Activated CD8-positive, alpha-beta memory T cell treated with anti-CD3 and anti-CD28 coated beads, Interleukin-2, amount 50 U/mL, for 24 hours (primary cell): ENCODE results near the gene ALPL.

Source experiments
- DNase-seq: peaks from one replicate; pipeline ENCODE4 v3.0.0-alpha.2; 2020; ENCODE audit errors: extremely low read depth

Gene ALPL

DNA sequence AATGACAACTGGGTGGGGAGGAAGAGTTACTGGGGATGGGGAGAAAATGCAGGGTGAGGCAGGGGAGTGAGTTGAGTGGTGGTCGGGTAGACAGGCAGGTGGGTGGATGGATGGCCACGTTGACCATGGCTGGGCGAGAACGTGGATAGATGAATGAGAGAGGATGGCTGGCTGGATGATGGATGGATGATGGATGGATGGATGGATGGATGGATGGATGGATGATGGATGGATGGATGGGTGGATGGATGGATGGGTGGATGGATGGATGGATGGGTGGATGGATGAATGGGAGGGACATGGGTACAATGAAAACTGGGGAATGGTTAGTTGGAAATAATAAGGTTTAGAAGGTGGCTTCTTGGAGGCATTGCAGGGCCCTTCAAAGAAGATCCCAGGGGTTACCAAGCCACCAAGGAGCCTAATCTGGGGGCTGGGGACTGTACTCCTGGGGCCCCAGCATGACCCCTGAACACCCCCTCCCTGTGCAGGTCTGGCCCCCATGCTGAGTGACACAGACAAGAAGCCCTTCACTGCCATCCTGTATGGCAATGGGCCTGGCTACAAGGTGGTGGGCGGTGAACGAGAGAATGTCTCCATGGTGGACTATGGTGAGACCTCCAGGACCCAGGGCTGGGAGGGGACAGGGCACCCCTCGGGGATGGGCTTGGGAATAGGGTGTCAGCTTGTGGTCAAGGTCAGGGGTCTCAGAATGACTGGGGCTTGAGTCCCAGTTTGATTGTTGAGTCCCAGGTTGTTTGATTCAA is 67.0 kb downstream of the ALPL start:
- DNase-seq = no peak

DNA sequence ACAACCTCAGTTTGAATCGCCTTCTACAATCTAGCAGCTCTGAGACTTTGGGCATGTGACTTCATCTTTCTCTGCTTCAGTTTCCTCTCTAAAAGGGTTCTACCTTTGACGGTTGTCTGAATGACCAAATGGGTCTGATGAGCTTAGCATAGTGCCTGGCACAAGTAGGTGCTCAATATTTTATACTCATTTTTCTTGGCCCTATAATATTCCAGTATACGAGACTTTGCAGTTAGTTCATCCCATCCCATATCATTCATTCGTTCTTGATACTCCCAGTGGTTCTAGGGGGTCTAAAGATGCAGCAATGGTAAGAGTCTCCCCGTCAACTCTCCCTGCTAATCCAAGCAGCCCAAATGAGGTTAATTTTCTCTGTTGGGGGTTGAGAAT is 67.6 kb downstream of the ALPL start:
- DNase-seq = no peak

DNA sequence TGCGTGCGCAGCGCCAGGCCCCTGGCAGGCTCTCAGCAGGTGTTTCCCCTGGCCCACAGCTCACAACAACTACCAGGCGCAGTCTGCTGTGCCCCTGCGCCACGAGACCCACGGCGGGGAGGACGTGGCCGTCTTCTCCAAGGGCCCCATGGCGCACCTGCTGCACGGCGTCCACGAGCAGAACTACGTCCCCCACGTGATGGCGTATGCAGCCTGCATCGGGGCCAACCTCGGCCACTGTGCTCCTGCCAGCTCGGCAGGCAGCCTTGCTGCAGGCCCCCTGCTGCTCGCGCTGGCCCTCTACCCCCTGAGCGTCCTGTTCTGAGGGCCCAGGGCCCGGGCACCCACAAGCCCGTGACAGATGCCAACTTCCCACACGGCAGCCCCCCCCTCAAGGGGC is 68.1 kb downstream of the ALPL start:
- no peak for DNase-seq

DNA sequence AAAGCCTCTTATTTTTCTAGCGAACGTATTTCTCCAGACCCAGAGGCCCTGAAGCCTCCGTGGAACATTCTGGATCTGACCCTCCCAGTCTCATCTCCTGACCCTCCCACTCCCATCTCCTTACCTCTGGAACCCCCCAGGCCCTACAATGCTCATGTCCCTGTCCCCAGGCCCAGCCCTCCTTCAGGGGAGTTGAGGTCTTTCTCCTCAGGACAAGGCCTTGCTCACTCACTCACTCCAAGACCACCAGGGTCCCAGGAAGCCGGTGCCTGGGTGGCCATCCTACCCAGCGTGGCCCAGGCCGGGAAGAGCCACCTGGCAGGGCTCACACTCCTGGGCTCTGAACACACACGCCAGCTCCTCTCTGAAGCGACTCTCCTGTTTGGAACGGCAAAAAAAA is 68.7 kb downstream of the ALPL start:
- DNase-seq = no peak

DNA sequence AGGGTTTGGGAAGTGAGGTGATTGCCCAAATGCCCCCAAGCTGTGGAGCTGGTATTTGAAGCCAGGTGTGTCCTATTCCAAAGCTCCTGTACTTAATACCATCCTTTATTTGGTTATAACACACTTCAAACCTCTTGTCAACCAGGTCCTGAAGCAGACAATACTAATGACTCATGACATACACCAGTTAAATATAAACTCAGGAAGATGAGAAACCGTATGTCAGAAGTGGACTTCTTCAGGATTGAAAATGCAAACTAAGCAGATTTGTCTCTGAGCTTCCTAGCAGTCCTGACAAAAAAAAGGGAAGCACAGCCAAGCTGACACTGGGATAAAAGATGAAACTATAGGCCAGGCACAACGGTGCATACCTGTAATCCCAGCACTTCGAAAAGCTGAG is 70.6 kb downstream of the ALPL start:
- DNase-seq = no peak

DNA sequence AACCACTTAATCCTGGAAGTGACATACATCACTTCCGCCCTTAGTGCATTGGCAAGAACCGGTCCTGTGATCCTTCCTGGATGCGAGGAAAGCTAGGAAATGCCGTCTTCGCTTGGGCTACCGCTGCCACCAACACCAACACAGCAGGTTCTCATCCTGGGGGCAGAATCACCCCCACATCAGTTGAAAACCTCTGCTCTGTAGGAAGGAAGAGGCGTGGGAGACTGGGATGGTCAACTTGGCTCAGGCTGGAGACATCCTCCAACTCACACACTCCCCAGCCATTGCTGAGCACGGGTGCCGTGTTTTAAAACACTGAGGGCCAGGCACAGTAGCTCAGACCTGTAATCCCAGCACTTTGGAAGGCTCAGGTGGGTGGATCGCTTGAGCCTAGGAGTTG is 74.9 kb downstream of the ALPL start:
- DNase-seq = no peak

DNA sequence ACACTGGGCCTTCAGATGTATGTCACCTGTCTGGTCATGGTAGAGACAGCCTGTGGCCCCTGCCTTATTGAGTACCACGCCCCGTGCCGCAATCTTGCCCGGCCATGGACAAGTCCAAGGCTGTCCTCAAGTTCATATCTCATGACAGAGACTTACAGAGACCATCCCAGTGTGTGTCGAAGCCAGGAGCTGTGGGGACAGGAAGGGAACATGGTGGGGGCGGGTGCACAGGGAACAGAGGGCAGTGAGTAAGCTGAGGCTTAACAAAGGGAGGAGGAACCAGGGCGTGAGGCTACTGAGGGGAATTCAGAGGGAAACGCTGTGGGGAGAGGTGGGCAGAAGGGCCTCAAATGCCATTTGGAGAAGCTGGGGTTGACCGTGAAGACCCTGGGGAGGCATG is 75.8 kb downstream of the ALPL start:
- DNase-seq = no peak

DNA sequence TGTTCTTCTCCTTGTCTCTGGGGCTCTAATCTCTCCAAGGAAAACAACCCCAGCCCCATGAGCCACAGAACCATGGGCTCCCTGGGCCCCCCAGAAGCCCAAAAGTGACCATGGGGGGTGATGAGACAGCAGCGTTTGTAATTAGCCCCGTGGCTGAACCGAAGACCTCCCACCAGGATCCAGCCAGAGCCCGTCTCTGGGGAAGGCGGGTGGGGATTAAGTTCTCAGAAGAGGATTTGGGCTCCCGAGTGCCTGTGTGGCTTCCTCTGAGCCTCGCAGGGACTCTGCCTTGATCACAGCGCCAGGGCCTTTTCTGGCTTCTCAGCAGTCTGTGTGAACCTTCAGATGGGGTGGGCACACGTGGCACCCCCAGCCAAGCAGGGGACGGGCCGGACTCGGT is 77.0 kb downstream of the ALPL start:
- DNase-seq = no peak

DNA sequence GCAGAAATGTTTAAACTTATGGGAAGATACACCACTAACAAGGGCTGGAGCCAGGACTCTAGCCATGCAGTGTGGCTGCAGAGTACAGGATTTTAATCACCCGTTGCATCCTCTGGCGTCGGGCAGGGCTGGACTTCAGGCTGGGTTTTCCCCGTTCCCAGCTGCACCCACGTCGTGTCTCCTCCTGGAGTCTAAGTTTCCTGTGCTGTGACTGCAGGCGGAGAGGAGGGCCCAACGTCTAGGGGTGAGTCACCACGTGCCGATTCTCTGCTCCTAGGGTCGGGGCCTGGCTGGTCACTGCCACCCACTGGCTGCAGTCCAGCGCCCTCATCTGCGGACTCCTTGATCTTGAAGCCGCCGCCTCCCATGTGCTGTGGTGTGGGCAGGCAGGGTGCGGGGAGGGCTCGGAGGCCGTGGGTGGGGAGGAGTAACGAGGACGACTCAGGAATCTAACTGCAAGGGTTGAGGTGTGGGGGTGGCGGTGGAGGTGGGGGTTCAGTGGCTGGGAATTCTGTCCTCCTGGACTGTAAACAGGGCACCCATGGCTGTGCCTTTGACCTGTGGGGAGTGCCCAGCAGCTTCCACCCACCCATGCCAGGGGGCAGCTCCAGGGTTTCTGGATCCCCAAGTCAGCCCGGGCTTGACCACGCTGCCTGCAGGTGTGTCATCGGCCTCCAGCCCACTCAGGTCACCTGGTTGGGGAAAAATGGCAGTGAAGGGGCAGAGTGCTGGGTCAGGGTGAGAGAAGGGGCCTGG is 77.8 kb downstream of the ALPL start:
- DNase-seq = no peak

DNA sequence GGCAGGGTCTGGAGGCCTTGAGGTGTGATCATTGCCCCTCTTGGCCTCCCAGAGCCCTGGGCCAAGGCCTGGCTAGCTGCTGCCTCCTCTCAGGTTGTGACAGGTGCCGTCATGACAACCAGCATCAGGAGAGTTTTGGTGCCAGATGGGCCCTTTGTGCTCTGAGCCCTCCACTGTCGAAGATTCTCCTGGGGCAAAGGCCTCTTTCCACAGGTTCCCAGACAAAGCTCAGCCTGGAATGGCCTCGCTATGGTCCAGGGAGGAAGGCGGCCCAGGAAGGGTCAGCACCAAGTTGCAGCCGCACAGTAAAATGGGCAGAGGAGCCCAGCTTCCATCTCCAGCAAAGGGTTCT is 78.4 kb downstream of the ALPL start:
- no peak for DNase-seq

DNA sequence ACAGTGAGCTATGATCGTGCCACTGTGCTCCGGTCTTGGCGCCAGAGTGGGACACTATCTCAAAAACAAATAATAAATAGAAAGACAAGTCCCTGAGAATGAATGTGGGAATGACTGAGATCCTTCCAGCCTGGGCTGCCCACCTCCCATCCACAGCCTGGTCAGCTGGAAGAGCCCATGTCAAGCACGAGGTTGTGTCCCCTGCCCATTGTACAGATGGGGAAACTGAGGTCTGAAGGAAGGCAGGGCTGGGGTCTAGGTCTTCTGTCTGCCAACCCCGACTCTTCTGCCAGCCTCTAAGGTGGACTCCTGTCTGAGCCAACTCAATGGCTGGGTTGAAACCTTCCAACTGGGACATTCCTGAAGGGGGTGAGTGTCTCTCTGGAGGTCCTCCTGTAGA is 80.4 kb downstream of the ALPL start:
- DNase-seq = no peak

DNA sequence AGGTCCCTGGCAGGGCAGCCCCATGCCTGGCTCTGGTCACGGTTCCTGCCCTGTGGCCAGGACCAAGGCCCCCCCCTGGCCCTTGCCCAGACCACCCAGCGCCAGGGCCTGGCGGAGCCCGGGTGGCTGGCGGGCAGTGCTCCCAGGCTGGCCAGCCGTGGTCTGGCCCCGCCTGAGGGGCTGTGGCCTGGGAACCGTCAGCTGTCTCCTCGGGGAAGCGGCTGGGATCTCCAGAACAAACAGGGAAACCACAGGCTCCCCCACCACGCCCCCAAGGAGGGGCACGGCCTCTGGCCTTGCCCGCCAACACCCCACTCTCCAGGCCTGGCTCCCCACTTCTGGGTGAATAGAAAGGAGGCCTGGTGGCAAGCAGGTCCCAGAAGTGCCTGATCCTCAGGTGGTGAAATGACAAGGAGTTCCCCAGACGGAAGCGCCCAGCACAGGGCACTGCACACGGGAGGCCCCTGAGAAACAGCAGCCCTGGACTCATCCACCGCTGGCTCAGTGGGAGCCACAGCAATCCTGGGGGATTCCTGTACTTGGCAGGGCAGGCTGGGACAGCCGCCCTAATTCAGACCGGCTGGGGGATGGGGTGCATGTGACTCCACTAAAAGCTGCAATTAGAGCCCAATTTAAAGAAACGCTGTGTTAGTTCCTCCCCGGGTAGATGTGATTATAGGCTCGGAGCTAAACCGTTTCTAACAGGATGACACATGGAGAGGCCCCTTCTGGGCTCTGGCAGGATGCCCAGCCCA is 81.1 kb downstream of the ALPL start:
- no peak for DNase-seq

DNA sequence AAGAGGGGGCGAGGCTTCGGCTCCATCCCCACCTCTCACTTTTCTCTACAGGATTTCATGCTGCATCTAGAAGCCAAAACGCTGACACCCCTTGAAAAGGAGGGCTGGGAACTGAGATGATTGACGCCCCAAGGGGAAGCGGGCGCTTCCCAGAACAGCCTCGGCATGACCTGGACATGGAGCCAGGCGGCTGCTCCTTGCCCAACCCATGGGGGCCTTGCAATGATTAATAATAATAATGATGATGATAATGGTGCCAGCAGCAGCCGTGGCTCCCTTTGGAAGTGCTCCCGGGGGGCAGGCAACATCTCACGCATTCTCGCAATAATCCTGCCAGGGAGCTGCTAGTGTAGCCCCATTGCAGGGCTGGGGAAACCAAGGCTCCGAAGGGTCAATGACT is 81.7 kb downstream of the ALPL start:
- DNase-seq = no peak

DNA sequence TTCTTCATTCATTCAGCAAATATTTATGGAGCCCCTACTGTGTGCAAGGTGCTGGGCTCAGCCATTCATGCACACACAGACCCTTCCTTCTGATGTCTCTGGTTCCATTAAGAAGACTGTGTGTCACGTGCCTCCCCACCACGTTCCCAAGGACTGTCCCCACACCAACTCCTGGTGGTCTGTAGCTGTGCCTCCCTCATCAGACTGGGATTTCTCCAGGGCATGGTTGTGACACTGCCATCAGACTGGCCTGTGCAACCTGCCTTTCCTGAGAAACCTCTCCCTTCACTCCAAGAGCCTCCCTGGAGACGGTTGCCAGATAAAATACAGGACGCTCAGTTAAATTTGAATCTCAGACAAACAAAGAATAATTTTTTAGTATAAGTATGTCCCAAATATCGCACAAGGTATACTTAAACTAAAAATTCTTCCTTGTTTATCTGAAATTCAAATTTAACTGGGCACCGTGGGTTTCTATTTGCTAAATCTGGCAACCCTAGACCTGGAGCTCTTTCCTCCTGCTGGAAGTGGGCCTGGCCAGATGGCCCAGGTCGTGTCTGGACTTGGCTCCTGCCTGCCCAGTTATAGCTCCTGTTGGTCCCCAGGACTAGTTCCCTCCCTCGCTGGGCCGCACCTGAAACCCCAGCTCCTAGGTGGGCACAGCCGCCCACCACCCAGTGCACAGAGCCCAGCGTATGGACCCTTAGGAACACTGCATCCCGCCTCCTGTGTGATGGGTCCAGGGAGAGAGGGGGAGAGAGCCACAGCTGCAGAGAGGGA is 83.1 kb downstream of the ALPL start:
- DNase-seq = no peak

DNA sequence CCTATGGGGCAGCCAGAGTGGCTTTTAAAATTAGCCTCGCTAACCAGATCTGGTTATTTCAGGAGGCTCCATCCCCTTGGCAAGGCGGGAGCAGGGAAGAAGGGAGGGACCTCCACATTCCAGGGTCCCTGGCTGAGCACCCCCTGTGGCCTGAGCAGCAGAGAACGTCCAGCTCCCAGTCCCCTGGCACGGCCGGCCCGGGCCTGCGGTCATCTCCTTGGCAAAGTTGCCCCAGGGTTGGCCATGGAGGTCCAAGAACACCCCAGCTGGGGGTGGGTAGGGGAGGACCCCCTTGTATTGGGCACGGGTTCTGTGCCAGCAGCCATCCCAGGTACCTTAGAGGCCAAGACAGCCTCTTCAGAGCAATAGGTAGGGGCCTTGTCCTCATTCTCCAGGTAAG is 84.0 kb downstream of the ALPL start:
- no peak for DNase-seq

DNA sequence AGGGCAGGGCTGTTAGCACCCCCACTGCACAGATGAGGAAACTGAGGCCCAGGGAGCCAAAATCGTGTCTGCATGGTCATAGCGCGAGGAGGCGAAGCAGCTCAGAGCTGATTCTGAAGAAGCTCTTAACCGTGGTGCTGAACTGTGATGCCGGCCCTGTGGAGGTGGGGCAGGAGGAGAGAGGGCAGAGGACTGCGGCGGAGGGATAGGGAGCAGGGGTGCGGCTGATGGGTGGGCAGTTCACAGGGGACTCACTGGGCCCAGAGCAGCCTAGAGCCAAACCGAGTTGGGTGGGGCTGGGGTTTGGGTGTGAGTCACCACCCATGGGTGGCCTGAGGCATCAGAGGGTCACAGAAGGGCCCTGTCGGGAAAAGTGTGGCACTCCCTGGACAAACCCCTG is 85.3 kb downstream of the ALPL start:
- DNase-seq = no peak

DNA sequence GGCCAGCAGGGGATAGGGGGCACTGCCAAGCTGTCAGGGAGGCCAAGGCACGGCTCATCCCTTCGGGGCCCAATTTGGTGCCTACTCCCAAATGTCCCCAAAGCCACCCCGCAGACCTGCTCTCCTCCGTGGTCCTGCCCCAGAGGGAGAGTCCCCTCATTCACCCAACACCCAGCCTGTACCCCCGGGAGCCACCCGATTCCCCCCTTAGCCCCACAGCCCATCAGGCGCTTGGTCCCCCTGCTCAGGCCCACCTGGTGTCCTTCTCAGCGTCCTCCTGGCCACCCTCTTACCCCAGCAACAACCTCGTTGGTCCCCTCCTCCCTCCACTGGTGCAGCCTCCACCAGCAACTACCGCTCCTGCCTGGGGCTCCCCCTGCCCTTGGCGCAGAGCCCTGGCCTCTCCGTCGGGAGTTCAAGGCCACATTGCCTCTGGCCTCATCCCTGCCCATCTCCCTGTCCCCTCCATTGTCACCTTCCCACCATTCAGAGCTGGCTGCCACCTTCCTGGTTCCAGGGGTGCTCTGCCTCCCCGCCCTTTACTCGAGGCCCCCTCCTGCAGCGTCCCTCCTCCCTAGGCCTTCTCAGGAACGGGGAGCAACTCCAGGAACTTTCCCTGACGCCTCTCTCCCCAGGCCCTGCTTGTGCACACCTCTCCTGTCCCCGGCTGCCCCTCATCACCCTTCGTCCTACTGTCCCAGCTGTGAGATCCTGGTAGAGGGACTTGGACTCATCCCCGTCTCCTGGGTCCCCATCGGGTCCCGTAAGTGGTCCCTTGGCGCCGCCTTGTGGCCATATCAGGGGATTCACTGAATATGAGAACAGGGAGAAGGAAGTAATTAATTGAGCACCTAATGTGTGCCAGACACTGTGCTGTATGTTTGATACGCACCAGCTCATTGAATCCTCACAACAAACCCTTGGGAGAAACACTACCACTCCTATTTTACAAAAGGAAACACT is 86.0 kb downstream of the ALPL start:
- DNase-seq = peak; percentile 7

DNA sequence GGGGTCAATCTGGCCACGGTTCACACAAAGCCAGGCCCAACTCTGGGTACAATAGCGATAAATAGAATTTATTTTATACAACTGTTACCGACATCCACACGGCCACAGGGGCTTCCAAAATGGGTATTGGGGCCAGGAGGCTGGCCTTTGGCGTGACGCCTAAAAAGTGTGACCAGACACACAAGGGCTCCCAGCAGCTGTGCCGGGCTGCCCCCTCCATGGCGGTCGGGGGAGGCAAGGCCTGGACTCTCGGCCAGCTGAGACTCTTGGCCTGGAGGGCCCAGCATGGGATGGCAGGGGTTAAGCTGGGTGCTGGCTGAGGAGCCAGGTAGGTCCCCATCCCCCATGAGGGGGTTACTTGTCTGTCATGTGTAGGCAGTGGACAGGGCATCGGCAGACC is 87.0 kb downstream of the ALPL start:
- DNase-seq = no peak

DNA sequence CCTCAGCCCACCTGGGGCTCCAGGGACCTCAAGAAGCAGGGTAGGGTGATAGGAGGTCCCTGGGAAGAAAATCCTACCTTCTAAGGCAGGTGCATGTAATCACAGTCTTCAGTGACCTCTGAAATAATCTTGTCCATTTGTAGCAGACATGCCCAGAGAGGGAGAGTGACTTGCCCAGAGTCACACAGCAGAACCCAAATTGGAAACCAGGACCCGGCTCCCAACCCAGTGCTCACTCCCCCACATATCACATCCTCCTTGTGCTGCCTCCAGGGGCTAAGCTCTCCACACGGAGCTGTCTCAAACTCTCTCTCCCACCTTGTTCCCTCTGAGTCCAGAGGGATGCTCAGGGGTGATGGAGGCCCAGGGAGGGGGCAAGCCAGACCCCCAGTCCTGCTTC is 87.4 kb downstream of the ALPL start:
- no peak for DNase-seq

DNA sequence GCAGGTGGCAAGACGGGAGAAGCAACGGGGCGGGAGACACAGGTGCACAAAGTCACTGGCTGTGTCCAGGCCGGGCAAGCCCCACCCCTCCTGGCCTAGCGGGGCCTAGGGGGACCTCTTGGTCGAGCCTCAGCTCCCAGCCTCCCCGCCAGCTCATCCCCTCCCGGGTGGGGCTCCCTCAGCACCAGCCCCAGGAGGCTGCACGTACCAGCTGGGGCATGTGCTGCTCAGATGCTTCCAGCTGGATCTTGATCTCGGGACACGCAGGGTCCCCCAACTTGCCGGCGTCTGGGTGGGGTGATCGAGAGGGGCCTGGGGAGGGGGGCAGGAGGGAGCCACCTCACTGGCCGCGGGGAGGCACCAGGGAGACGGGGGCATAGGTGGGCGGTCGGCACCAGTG is 88.5 kb downstream of the ALPL start:
- no peak for DNase-seq

DNA sequence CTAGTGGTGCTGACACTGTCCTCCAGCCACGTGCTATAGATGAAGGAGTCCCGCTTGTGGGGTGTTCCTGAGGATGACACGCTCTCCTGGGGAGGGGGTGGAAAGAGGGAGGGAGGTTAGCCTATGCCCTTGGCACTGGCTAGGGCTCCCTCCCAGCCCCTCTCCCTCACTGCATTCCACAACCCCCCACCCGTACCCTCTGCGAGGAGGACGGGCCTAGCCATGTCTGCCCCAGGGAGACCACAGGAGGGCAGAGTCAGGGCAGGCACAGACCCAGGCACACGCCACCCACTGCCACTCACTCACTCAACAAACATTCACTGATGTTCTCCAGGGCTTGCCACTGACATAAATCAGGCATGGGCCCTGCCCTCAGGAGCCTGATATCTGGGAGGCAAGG is 89.2 kb downstream of the ALPL start:
- no peak for DNase-seq
